GM13976 (cell line): ENCODE data around the gene CSNK1E.

Experiments used
- DNase-seq: peaks from one replicate; pipeline ENCODE4 v3.0.0; 2012; ENCODE audit warnings: low spot score
- in situ Hi-C: fragments of 300-500 bp; cut with MboI; formaldehyde crosslinking; loops from one replicate; pipeline ENCODE4 v1.12.0; 2022; ENCODE audit warnings: low sequenced_read_pairs, mixed read lengths, inconsistent platforms; ENCODE audit not compliant: unreplicated experiment
- TF ChIP-seq, protein P1 (sequence below): IDR thresholded peaks from 2 replicates; pipeline ENCODE4 v1.5.1; 2012; ENCODE audit warnings: borderline replicate concordance, mild to moderate bottlenecking; ENCODE audit not compliant: insufficient read depth; ENCODE audit errors: extremely low read depth, missing control alignments, control extremely low read depth

The CSNK1E gene

DNA sequence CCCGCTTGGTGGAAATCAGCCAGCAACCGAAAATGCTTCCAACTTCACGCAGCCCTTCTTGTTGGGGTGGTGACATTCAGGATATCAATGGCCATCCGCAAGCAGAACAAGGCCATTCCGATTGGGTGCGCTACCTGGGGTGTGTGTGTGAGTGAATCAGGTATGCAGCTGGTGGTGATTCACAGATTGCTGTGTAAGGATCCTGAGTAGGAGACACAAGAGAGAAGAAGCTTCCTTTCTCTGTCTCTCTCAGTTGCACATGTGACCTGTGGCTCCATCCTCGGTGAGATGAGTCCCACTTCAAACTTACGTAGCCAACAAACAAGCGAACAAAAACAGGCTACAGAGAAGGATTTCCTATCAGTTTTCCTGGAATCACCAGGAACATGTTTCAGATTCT is 34.8 kb downstream of the CSNK1E start:
- DNase-seq, result no peak
- TF ChIP-seq, protein P1, sequence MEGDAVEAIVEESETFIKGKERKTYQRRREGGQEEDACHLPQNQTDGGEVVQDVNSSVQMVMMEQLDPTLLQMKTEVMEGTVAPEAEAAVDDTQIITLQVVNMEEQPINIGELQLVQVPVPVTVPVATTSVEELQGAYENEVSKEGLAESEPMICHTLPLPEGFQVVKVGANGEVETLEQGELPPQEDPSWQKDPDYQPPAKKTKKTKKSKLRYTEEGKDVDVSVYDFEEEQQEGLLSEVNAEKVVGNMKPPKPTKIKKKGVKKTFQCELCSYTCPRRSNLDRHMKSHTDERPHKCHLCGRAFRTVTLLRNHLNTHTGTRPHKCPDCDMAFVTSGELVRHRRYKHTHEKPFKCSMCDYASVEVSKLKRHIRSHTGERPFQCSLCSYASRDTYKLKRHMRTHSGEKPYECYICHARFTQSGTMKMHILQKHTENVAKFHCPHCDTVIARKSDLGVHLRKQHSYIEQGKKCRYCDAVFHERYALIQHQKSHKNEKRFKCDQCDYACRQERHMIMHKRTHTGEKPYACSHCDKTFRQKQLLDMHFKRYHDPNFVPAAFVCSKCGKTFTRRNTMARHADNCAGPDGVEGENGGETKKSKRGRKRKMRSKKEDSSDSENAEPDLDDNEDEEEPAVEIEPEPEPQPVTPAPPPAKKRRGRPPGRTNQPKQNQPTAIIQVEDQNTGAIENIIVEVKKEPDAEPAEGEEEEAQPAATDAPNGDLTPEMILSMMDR, result no peak
- in situ Hi-C loops, result no loop called here

DNA sequence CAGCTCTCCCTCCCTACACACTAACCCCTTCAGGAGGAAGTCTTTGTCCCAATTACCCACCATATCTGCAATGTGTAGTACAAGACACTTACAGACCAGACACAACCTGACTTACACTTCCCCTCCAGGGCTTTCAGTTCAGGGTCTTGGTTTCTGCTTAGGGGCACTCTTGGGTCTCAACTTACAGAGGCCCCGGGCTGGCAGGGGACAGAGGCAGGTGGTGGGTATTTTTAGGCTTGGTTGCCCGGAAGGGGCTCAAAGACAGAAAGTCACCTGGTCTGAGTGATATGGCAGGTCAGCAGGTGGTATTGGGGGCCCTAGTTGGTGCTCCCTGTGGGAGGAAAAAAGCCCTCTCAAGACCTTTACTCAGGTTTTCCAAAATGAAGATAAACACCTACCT is 41.1 kb downstream of the CSNK1E start:
- in situ Hi-C loops, result no loop called here
- TF ChIP-seq, protein P1, result no peak
- no peak for DNase-seq

DNA sequence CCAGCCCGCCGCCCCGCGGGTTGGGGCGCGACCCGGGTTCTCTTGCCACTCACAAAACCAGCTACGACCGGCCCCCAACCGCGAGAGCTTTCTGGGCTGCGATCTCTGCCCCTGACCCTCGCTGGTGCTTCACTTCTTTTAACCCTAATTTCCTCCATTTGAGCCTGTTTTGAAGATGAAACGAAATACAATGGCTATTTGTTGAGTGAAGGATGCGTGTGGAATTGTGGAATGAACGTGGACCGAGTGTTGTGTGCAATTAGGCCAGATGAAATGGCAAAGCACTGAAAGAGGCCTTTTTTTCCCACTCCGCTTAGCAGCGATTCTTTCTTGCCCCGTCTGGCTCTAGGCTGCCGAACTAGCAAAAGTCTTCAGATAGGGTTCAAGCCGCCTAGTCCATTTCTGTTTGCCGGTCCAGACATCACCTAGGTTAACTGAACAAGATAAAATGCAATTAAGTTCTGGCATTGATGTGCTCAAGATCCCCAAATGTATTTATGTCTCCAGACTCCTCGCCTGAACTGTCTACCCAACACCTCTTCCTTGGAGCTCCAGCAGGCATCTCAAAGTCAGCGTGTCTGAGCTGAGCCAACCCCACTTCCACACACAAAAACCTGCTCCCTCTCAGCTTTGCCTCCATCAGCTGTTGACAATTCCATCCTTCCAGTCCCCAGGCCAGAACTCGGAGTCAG is 44.0 kb downstream of the CSNK1E start:
- DNase-seq, result no peak
- in situ Hi-C loops, result no loop called here
- TF ChIP-seq, protein P1, result no peak

DNA sequence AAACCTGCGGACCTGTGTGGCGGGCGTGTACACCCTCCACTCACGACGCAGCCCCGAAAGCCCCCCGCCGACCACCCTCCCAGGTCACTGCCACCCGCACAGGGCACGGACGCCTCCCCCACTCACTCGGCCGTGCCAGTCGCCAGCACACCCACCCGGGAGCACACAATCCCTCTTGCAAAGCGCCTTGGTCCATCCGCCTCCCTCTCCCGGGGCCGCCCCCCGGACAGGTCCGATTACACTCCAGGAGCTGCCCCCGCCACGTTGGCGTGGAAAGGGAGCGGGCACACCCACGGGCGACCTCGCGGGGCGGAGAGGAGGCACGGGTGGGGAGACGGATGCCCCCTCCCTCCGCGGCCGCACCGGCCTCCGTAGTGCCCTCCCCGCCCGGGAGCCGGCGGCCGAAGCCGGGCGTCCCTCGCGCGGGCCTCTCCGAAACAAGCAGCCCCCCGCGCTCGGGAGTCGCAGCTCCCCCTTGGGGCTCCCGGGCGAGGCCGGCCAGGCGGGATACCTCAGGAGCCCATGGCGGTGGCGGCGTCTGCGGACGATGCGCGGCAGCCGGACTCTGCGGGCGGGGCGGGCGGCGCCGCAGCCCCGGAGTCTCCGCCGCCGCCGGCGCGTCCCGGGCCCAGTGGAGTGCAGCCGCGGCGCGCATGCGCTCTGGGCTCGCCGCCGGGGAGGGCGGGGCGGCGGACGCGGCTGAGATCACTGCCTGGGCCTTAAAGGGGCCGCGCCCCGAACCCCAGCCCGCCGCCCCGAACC is 44.7 kb downstream of the CSNK1E start, which contains the start of gene TMEM184B:
TMEM184B (minus strand) TSS at position 638 of the 762 bp plus-strand sequence. CDS start 25,049 bp downstream, outside the sequence.
- in situ Hi-C loops, result no loop called here
- TF ChIP-seq, protein P1, result no peak
- peak; percentile 98 for DNase-seq

DNA sequence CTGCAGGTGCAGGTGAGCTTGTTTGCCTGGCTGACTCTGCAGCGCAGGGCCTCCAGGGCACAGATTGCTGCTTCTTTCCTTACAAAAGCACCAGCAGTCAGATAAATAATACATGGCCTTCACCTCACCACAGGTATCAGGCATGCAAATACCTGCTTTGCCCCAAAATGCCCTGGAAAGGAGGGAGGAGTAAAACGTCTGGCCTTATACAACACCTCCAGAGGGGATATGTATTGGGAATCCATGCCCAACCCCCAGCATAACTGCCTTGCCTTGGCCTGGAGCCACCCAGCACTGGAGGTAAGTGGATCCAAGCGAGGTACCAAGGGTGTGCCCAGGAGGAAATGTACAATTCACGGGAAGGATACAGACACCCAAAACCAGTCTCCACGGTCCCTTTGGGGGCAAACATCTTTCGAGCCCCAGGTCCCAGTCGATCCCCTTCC is 45.3 kb downstream of the CSNK1E start:
- in situ Hi-C loops, result no loop called here
- DNase-seq, result no peak
- TF ChIP-seq, protein P1, result no peak

DNA sequence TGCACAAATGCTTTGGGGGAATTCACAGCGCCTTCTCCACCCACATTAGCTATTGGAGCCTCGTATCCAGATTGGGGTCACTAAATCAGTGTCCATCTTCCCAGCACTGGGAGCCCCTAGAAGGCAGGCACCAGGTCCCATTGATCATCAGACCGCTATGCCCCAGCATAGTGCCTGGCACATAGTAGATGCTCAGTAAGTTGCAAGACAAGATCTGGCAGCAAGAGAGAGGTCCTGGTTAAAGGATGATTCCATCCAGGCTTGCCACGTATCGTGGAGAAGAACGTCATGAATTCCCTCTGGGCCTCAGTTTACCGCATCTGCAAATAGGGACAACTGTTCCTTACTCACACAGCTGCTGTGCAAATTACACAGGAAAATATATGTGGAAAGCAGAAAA is 46.1 kb downstream of the CSNK1E start:
- DNase-seq, result no peak
- TF ChIP-seq, protein P1, result no peak
- in situ Hi-C loops, result no loop called here
